Stimulated activated CD8-positive, alpha-beta memory T cell treated with anti-CD3 and anti-CD28 coated beads, Interleukin-7, amount 100 ng/mL, for 24 hours (primary cell): ENCODE results near the gene KIF17.

Experiments used
- DNase-seq: peaks from one replicate; pipeline ENCODE4 v3.0.0-alpha.2; 2020; ENCODE audit warnings: low read depth

The KIF17 gene

DNA sequence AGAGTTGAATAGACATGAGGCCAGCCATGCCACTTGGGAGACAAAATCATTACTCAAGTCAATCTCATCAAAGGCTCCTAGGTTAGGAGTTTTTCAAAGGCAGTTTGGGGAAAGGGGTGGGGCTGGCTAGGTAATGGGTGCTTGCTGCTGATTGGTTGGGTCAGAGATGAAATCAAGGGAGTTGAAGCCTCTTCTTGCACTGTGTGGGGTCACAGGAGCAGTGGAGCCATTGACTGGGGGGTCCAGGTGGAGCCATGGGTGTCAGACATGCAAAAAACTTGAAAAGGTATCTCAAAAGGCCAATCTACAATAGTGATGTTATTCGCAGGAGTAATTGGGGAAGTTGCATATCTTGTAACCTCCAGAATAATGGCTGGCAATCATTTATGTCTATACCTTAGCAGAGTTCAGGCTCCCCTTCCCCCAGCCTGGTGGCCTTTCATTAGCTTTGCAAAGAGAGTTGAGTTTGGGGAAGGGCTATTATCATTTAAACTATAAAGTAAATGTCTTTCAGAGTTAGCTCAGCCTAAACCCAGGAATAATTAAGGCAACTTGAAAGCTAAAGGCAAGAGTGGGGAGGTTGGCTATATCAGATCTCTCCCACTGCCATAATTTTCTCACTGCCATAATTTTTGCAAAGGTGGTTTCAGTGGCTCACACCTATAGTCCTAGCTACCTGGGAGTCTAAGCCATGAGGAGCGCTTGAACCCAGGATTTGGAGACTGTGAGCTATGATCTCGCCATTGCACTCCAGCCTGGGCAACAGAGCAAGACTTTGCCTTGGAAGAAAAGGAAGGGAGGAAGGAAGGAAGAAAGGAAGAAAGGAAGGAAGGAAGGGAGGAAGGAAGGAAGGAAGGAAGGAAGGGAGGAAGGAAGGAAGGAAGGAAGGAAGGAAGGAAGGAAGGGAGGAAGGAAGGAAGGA, 92.4 kb downstream of the KIF17 start:
- DNase-seq: no peak

DNA sequence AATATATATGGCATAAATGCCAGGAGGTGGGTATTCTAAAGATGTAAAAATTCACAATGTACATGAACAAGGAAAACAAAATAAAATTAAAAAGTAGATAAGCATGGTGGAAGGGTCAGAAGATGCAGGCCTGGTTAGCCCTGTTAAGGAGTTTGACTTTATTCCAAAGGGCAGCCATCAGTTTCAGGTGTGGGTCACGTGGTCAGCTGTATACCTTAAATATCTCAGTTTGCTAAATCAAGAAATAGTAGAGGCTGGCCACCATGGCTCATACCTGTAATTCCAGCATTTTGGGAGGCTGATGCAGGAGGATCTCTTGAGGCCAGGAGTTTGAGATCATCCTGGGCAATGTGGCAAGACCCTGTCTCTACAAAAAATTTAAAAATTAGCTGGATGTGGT, 93.1 kb downstream of the KIF17 start:
- DNase-seq: no peak

DNA sequence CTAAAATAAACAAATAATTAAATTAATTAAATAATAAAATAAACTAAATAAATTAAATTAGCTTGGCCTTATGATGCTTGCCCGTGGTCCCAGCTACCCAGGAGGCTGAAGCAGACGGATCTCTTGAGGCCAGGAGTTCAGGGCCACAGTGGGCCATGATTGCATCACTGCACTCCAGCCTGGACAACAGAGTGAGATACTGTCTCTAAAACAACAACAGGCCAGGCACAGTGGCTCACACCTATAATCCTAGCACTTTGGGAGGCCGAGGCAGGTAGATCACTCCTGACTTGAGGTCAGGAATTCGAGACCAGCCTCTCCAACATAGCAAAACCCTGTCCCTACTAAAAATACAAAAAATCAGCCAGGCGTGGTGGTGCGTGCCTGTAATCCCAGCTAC, 96.8 kb downstream of the KIF17 start:
- DNase-seq: no peak

DNA sequence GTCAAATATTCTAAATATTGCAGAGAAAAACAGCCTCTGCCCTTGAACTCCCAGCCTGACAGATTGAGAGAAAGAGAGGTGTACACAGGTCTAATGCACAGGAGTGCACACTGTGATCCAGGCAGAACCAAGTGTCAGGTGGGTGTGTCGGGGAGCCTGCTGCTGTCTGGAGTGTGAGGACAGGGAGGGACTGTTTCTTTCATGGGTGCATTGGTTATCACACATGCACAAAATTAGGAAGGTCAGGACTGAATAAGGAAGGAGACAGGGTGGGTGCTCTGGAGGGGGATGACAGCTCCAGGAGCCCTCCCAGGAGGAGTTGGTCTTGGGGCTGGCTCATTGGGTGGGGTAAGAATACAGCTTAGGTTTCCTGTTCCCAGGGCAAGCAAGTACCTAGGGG, 97.8 kb downstream of the KIF17 start:
- no peak for DNase-seq

DNA sequence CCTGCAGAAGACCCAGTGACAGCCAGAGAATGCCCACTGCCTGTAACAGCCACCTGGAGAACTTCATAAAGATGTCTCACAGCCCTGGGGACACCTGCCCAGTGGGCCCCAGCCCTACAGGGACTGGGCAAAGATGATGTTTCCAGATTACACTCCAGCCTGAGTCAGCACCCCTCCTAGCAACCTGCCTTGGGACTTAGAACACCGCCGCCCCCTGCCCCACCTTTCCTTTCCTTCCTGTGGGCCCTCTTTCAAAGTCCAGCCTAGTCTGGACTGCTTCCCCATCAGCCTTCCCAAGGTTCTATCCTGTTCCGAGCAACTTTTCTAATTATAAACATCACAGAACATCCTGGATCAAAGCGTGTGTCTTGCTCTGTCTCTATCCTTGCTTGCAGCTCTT, 99.3 kb downstream of the KIF17 start:
- no peak for DNase-seq

DNA sequence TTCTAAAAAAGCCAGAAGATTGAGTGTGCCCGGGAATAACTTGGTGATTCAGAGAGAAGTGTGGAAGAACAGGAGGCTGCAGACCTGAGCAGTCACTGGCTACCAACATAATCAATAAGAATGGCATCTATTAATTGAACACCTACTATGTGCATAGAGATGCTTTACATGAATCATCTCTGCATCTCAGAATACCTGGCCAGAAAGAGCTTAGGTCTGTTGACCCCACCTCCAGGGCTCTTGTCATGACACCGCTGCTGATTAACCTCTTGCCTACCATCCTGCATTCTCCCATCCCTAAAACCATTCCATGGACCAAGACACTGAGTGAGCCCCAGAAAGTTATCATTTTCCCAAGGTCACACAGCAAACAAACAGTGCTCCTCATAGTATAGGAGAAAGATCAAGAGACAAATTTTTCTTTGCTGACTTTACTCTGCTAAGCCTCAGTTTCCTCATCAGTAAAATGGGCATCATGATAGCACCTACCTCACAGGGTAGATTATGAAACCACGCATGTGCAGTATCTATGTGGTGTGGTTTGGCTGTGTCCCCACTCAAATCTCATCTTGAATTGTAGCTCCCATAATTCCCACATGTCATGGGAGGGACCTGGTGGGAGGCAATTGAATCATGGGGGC, 100.8 kb downstream of the KIF17 start:
- no peak for DNase-seq

DNA sequence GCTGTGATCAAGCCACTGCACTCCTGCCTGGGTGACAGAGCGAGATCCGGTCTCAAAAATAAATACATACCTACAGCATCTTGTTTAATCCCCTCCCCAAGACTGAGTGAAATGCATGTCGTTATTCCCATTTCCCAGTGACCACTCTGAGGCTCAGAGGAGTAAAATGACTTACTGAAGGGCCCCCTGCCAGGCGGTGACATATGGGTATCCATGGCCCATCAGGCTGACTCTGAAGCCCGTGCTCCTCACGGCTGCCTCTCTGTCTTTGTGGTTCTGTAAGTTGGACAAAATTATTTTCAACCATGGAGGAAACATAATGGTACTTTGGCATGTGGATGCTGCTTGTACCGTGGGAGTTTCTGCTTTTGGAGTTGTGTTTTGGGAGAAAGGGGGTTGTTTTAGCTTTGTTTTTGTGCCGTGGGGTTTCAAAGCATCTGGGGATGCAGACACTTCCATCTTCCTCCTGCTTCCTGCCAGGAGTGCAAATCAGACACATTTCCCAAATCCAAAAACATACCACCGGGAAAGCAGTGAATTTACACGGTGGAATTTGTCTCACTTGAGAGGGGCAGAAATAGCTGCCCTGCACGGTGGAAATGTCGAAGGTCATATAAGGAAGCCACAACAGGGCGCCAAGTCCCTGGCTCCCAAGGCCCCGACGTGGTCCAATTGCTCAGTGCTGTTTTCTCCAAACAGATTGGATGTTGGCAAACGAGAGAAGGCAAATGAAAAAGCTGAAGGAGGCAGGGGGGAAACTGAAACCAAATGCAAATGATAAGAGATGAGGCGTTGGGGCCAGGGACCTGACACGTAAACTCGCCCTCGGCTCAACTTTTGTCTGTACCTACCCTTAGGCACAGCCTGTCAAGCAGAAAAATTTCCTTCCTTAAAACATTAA, 101.6 kb downstream of the KIF17 start:
- DNase-seq: no peak

DNA sequence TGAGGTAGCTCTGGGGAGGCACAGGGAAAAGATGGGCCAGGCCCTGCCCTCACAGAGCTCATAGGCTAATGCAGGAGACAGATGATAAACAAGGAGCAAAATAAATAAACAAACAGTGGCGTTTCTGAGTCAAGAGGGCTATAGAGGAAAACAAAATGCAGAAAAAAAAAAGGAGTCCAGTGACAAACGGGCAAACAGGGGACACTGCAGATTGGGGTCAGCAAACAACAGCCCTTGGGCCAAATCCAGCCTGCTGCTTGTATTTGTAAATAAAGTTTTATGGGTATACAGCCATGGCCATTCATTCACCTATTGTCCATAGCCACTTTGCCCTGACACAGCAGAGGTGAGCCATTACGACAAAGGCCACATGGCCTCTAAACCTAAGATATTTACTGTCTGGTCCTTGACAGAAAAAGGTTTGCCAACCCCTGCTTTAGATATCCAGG, 103.7 kb downstream of the KIF17 start:
- no peak for DNase-seq
